ENCODE results near the gene CEMIP.

Gene CEMIP

GRCh38 chr15:80906159-80906766 lies 127.1 kb downstream of the CEMIP start:
- Histone ChIP-seq H3K9ac (ENCODE audit: low read length in 2 of 2) (no peak overlapping the region), H3K4me3 (ENCODE audit: low read length in 2 of 2) (no peak overlapping the region), H3K27ac (ENCODE audit: low read length) (no peak overlapping the region), H3K27me3 (ENCODE audit: control insufficient read depth in 1 of 2, insufficient read depth in 2 of 2, low read length in 2 of 2) (no peaks in the 10 kb centered on the region), H3K4me1 (ENCODE audit: control insufficient read depth, insufficient read depth, low read length) (no peaks in the 10 kb centered on the region), H3K36me3 (ENCODE audit: control insufficient read depth in 2 of 2, insufficient read depth in 2 of 2, low read length in 2 of 2) (peaks cover 9 to 19% of the 10 kb centered on the region in 2 donors), H3K9me3 (ENCODE audit: control insufficient read depth in 2 of 2, low read length in 2 of 2) (peaks cover 0 to 6% of the 10 kb centered on the region in 2 donors)

GRCh38 chr15:80911821-80912220 lies 132.7 kb downstream of the CEMIP start:
- Histone ChIP-seq H3K4me1 (ENCODE audit: control insufficient read depth, insufficient read depth, low read length) (no peaks in the 10 kb centered on the region), H3K9me3 (ENCODE audit: control insufficient read depth in 2 of 2, low read length in 2 of 2) (peaks cover 0 to 6% of the 10 kb centered on the region in 2 donors), H3K27me3 (ENCODE audit: control insufficient read depth in 1 of 2, insufficient read depth in 2 of 2, low read length in 2 of 2) (no peaks in the 10 kb centered on the region), H3K27ac (ENCODE audit: low read length) (no peak overlapping the region), H3K36me3 (ENCODE audit: control insufficient read depth in 2 of 2, insufficient read depth in 2 of 2, low read length in 2 of 2) (peaks cover 9 to 21% of the 10 kb centered on the region in 2 donors), H3K9ac (ENCODE audit: low read length in 2 of 2) (no peak overlapping the region), H3K4me3 (ENCODE audit: low read length in 2 of 2) (no peak overlapping the region)

- no peak overlapping the region for H3K4me3 ChIP-seq (ENCODE audit: low read length in 2 of 2)
- H3K9ac ChIP-seq (ENCODE audit: low read length in 2 of 2) = no peak overlapping the region
- no peaks in the 10 kb centered on the region for H3K27me3 ChIP-seq (ENCODE audit: control insufficient read depth in 1 of 2, insufficient read depth in 2 of 2, low read length in 2 of 2)
- H3K9me3 ChIP-seq (ENCODE audit: control insufficient read depth in 2 of 2, low read length in 2 of 2) = peaks cover 0 to 6% of the 10 kb centered on the region in 2 donors
- H3K36me3 ChIP-seq (ENCODE audit: control insufficient read depth in 2 of 2, insufficient read depth in 2 of 2, low read length in 2 of 2) = peaks cover 9 to 21% of the 10 kb centered on the region in 2 donors
- no peaks in the 10 kb centered on the region for H3K4me1 ChIP-seq (ENCODE audit: control insufficient read depth, insufficient read depth, low read length)
- no peak overlapping the region for H3K27ac ChIP-seq (ENCODE audit: low read length)
These were observed 133.5 kb downstream of the CEMIP start for GRCh38 chr15:80912673-80913072.

- no peaks in the 10 kb centered on the region for H3K4me1 ChIP-seq (ENCODE audit: control insufficient read depth, insufficient read depth, low read length)
- H3K27me3 ChIP-seq (ENCODE audit: control insufficient read depth in 1 of 2, insufficient read depth in 2 of 2, low read length in 2 of 2) = no peaks in the 10 kb centered on the region
These were observed 134.4 kb downstream of the CEMIP start for GRCh38 chr15:80913541-80913940.

GRCh38 chr15:80915472-80915871 lies 136.3 kb downstream of the CEMIP start:
- no peaks in the 10 kb centered on the region for H3K4me1 ChIP-seq (ENCODE audit: control insufficient read depth, insufficient read depth, low read length)
- no peaks in the 10 kb centered on the region for H3K9me3 ChIP-seq (ENCODE audit: control insufficient read depth in 2 of 2, low read length in 2 of 2)
- no peaks in the 10 kb centered on the region for H3K27me3 ChIP-seq (ENCODE audit: control insufficient read depth in 1 of 2, insufficient read depth in 2 of 2, low read length in 2 of 2)
- H3K36me3 ChIP-seq (ENCODE audit: control insufficient read depth in 2 of 2, insufficient read depth in 2 of 2, low read length in 2 of 2) = peaks cover 0 to 4% of the 10 kb centered on the region in 2 donors
- H3K9ac ChIP-seq (ENCODE audit: low read length in 2 of 2) = no peak overlapping the region
- H3K4me3 ChIP-seq (ENCODE audit: low read length in 2 of 2) = no peak overlapping the region
- H3K27ac ChIP-seq (ENCODE audit: low read length) = no peak overlapping the region

More at GRCh38 chr15:80913541-80913940, 134.4 kb downstream of the CEMIP start:
- no peak overlapping the region for H3K4me3 ChIP-seq (ENCODE audit: low read length in 2 of 2)
- H3K36me3 ChIP-seq (ENCODE audit: control insufficient read depth in 2 of 2, insufficient read depth in 2 of 2, low read length in 2 of 2) = peaks cover 9 to 17% of the 10 kb centered on the region in 2 donors
- no peak overlapping the region for H3K9ac ChIP-seq (ENCODE audit: low read length in 2 of 2)
- no peak overlapping the region for H3K27ac ChIP-seq (ENCODE audit: low read length)
- peaks cover 0 to 6% of the 10 kb centered on the region in 2 donors for H3K9me3 ChIP-seq (ENCODE audit: control insufficient read depth in 2 of 2, low read length in 2 of 2)

- Histone ChIP-seq H3K4me3 (ENCODE audit: low read length in 2 of 2) (no peak overlapping the region), H3K9ac (ENCODE audit: low read length in 2 of 2) (no peak overlapping the region), H3K27me3 (ENCODE audit: control insufficient read depth in 1 of 2, insufficient read depth in 2 of 2, low read length in 2 of 2) (no peaks in the 10 kb centered on the region), H3K36me3 (ENCODE audit: control insufficient read depth in 2 of 2, insufficient read depth in 2 of 2, low read length in 2 of 2) (peaks cover 0 to 2% of the 10 kb centered on the region in 2 donors), H3K4me1 (ENCODE audit: control insufficient read depth, insufficient read depth, low read length) (no peaks in the 10 kb centered on the region), H3K27ac (ENCODE audit: low read length) (no peak overlapping the region), H3K9me3 (ENCODE audit: control insufficient read depth in 2 of 2, low read length in 2 of 2) (no peaks in the 10 kb centered on the region)
These were observed 136.9 kb downstream of the CEMIP start for GRCh38 chr15:80916056-80916455.

- no peaks in the 10 kb centered on the region for H3K9me3 ChIP-seq (ENCODE audit: control insufficient read depth in 2 of 2, low read length in 2 of 2)
- H3K36me3 ChIP-seq (ENCODE audit: control insufficient read depth in 2 of 2, insufficient read depth in 2 of 2, low read length in 2 of 2) = peaks cover 0 to 6% of the 10 kb centered on the region in 2 donors
- no peak overlapping the region for H3K4me3 ChIP-seq (ENCODE audit: low read length in 2 of 2)
- H3K27me3 ChIP-seq (ENCODE audit: control insufficient read depth in 1 of 2, insufficient read depth in 2 of 2, low read length in 2 of 2) = no peaks in the 10 kb centered on the region
- H3K27ac ChIP-seq (ENCODE audit: low read length) = no peak overlapping the region
- no peak overlapping the region for H3K9ac ChIP-seq (ENCODE audit: low read length in 2 of 2)
- H3K4me1 ChIP-seq (ENCODE audit: control insufficient read depth, insufficient read depth, low read length) = no peaks in the 10 kb centered on the region
These were observed 139.1 kb downstream of the CEMIP start for GRCh38 chr15:80918196-80918783.

- no peak overlapping the region for H3K9ac ChIP-seq (ENCODE audit: low read length in 2 of 2)
- no peak overlapping the region for H3K27ac ChIP-seq (ENCODE audit: low read length)
- no peaks in the 10 kb centered on the region for H3K27me3 ChIP-seq (ENCODE audit: control insufficient read depth in 1 of 2, insufficient read depth in 2 of 2, low read length in 2 of 2)
- H3K9me3 ChIP-seq (ENCODE audit: control insufficient read depth in 2 of 2, low read length in 2 of 2) = no peaks in the 10 kb centered on the region
- H3K4me3 ChIP-seq (ENCODE audit: low read length in 2 of 2) = no peak overlapping the region
- H3K4me1 ChIP-seq (ENCODE audit: control insufficient read depth, insufficient read depth, low read length) = no peaks in the 10 kb centered on the region
- H3K36me3 ChIP-seq (ENCODE audit: control insufficient read depth in 2 of 2, insufficient read depth in 2 of 2, low read length in 2 of 2) = peaks cover 0 to 9% of the 10 kb centered on the region in 2 donors
These were observed 141.1 kb downstream of the CEMIP start for GRCh38 chr15:80920271-80920699.

- peaks cover 2% of the 10 kb centered on the region for H3K4me1 ChIP-seq (ENCODE audit: control insufficient read depth, insufficient read depth, low read length)
- H3K9ac ChIP-seq (ENCODE audit: low read length in 2 of 2) = no peak overlapping the region
- no peaks in the 10 kb centered on the region for H3K27me3 ChIP-seq (ENCODE audit: control insufficient read depth in 1 of 2, insufficient read depth in 2 of 2, low read length in 2 of 2)
- H3K9me3 ChIP-seq (ENCODE audit: control insufficient read depth in 2 of 2, low read length in 2 of 2) = no peaks in the 10 kb centered on the region
- no peak overlapping the region for H3K4me3 ChIP-seq (ENCODE audit: low read length in 2 of 2)
- H3K27ac ChIP-seq (ENCODE audit: low read length) = no peak overlapping the region
- peaks cover 0 to 9% of the 10 kb centered on the region in 2 donors for H3K36me3 ChIP-seq (ENCODE audit: control insufficient read depth in 2 of 2, insufficient read depth in 2 of 2, low read length in 2 of 2)
These were observed 142.7 kb downstream of the CEMIP start for GRCh38 chr15:80921736-80922410.

- Histone ChIP-seq H3K36me3 (ENCODE audit: control insufficient read depth in 2 of 2, insufficient read depth in 2 of 2, low read length in 2 of 2) (peaks cover 0 to 9% of the 10 kb centered on the region in 2 donors), H3K27me3 (ENCODE audit: control insufficient read depth in 1 of 2, insufficient read depth in 2 of 2, low read length in 2 of 2) (no peaks in the 10 kb centered on the region), H3K4me3 (ENCODE audit: low read length in 2 of 2) (no peak overlapping the region), H3K9me3 (ENCODE audit: control insufficient read depth in 2 of 2, low read length in 2 of 2) (no peaks in the 10 kb centered on the region), H3K27ac (ENCODE audit: low read length) (no peak overlapping the region), H3K4me1 (ENCODE audit: control insufficient read depth, insufficient read depth, low read length) (peaks cover 2% of the 10 kb centered on the region), H3K9ac (ENCODE audit: low read length in 2 of 2) (no peak overlapping the region)
These were observed 144.5 kb downstream of the CEMIP start for GRCh38 chr15:80923668-80924067.

GRCh38 chr15:80924278-80924677 lies 145.1 kb downstream of the CEMIP start:
- Histone ChIP-seq H3K36me3 (ENCODE audit: control insufficient read depth in 2 of 2, insufficient read depth in 2 of 2, low read length in 2 of 2) (peaks cover 3 to 9% of the 10 kb centered on the region in 2 donors), H3K27me3 (ENCODE audit: control insufficient read depth in 1 of 2, insufficient read depth in 2 of 2, low read length in 2 of 2) (no peaks in the 10 kb centered on the region), H3K27ac (ENCODE audit: low read length) (no peak overlapping the region), H3K4me1 (ENCODE audit: control insufficient read depth, insufficient read depth, low read length) (peaks cover 2% of the 10 kb centered on the region), H3K9ac (ENCODE audit: low read length in 2 of 2) (no peak overlapping the region), H3K9me3 (ENCODE audit: control insufficient read depth in 2 of 2, low read length in 2 of 2) (no peaks in the 10 kb centered on the region), H3K4me3 (ENCODE audit: low read length in 2 of 2) (no peak overlapping the region)

All from stomach smooth muscle (tissue), 2 donors.